ENCODE measurements around the gene FLOT1.
"Not testable (repeated sequence)": the region's sequence is repeated elsewhere in the genome, so short reads cannot be mapped to it uniquely, and the experiment has no call there.

Gene FLOT1

GRCh38 chr6:30723843-30724741 is 18.4 kb downstream of the FLOT1 start:
- DNase-seq; H3K27me3 ChIP-seq (replicated peaks; ENCODE audit: control insufficient read depth, insufficient read depth, low read length, poor library complexity, severe bottlenecking); H3K4me3 ChIP-seq (ENCODE audit: insufficient read depth, low read depth, low read length, poor library complexity, severe bottlenecking); H3K27ac ChIP-seq (ENCODE audit: insufficient read depth, low read length, poor library complexity, severe bottlenecking); H3K9me3 ChIP-seq (ENCODE audit: control insufficient read depth, low read length): not testable (repeated sequence)
- H3K4me1 ChIP-seq (ENCODE audit: control insufficient read depth, insufficient read depth, low read length, poor library complexity, severe bottlenecking), result peaks cover 14% of the 10 kb centered on the region
- H3K36me3 ChIP-seq (ENCODE audit: control insufficient read depth, insufficient read depth, low read length), result peaks cover 48% of the 10 kb centered on the region

GRCh38 chr6:30723159-30723842 is 19.2 kb downstream of the FLOT1 start:
- Histone ChIP-seq H3K36me3 (ENCODE audit: control insufficient read depth, insufficient read depth, low read length) (peaks cover 48% of the 10 kb centered on the region), H3K27ac (ENCODE audit: insufficient read depth, low read length, poor library complexity, severe bottlenecking) (peak overlapping the region; percentile 77), H3K4me1 (ENCODE audit: control insufficient read depth, insufficient read depth, low read length, poor library complexity, severe bottlenecking) (peaks cover 14% of the 10 kb centered on the region)
- H3K4me3 ChIP-seq (ENCODE audit: insufficient read depth, low read depth, low read length, poor library complexity, severe bottlenecking); DNase-seq; H3K27me3 ChIP-seq (replicated peaks; ENCODE audit: control insufficient read depth, insufficient read depth, low read length, poor library complexity, severe bottlenecking); H3K9me3 ChIP-seq (ENCODE audit: control insufficient read depth, low read length): not testable (repeated sequence)

- peaks cover 17% of the 10 kb centered on the region for H3K4me1 ChIP-seq (ENCODE audit: control insufficient read depth, insufficient read depth, low read length, poor library complexity, severe bottlenecking)
- peak overlapping the region; percentile 77 for H3K27ac ChIP-seq (ENCODE audit: insufficient read depth, low read length, poor library complexity, severe bottlenecking)
- DNase-seq, result peak; percentile 70 to 80 (median 77)
- peaks cover 40% of the 10 kb centered on the region for H3K36me3 ChIP-seq (ENCODE audit: control insufficient read depth, insufficient read depth, low read length)
- H3K27me3 ChIP-seq (replicated peaks; ENCODE audit: control insufficient read depth, insufficient read depth, low read length, poor library complexity, severe bottlenecking), result no peaks in the 10 kb centered on the region
- no peaks in the 10 kb centered on the region for H3K9me3 ChIP-seq (ENCODE audit: control insufficient read depth, low read length)
- H3K4me3 ChIP-seq (ENCODE audit: insufficient read depth, low read depth, low read length, poor library complexity, severe bottlenecking), result peak overlapping the region; percentile 54
These were observed 20.0 kb downstream of the FLOT1 start for GRCh38 chr6:30722280-30723112.

GRCh38 chr6:30722025-30722279 is 20.5 kb downstream of the FLOT1 start:
- DNase-seq, result not testable (repeated sequence)
- Histone ChIP-seq H3K4me1 (ENCODE audit: control insufficient read depth, insufficient read depth, low read length, poor library complexity, severe bottlenecking) (peaks cover 17% of the 10 kb centered on the region), H3K27ac (ENCODE audit: insufficient read depth, low read length, poor library complexity, severe bottlenecking) (peak overlapping the region; percentile 77)

GRCh38 chr6:30721198-30722024 is 21.1 kb downstream of the FLOT1 start:
- H3K9me3 ChIP-seq (ENCODE audit: control insufficient read depth, low read length), result no peaks in the 10 kb centered on the region
- peak; percentile 88 to 94 (median 91) for DNase-seq
- H3K4me3 ChIP-seq (ENCODE audit: insufficient read depth, low read depth, low read length, poor library complexity, severe bottlenecking), result peak overlapping the region; percentile 63
- peak overlapping the region; percentile 85 for H3K27ac ChIP-seq (ENCODE audit: insufficient read depth, low read length, poor library complexity, severe bottlenecking)
- peaks cover 17% of the 10 kb centered on the region for H3K4me1 ChIP-seq (ENCODE audit: control insufficient read depth, insufficient read depth, low read length, poor library complexity, severe bottlenecking)
- H3K36me3 ChIP-seq (ENCODE audit: control insufficient read depth, insufficient read depth, low read length), result peaks cover 33% of the 10 kb centered on the region
- H3K27me3 ChIP-seq (replicated peaks; ENCODE audit: control insufficient read depth, insufficient read depth, low read length, poor library complexity, severe bottlenecking), result no peaks in the 10 kb centered on the region

More at GRCh38 chr6:30722025-30722279, 20.5 kb downstream of the FLOT1 start:
- H3K4me3 ChIP-seq (ENCODE audit: insufficient read depth, low read depth, low read length, poor library complexity, severe bottlenecking), result peak overlapping the region; percentile 54
- not testable (repeated sequence) for H3K9me3 ChIP-seq (ENCODE audit: control insufficient read depth, low read length); H3K27me3 ChIP-seq (replicated peaks; ENCODE audit: control insufficient read depth, insufficient read depth, low read length, poor library complexity, severe bottlenecking)
- peaks cover 36% of the 10 kb centered on the region for H3K36me3 ChIP-seq (ENCODE audit: control insufficient read depth, insufficient read depth, low read length)

GRCh38 chr6:30720738-30721197 is 21.7 kb downstream of the FLOT1 start:
- DNase-seq, result peak in 1 of 3 donors; percentile 24
- peak overlapping the region; percentile 85 for H3K27ac ChIP-seq (ENCODE audit: insufficient read depth, low read length, poor library complexity, severe bottlenecking)
- no peaks in the 10 kb centered on the region for H3K9me3 ChIP-seq (ENCODE audit: control insufficient read depth, low read length)
- H3K27me3 ChIP-seq (replicated peaks; ENCODE audit: control insufficient read depth, insufficient read depth, low read length, poor library complexity, severe bottlenecking), result no peaks in the 10 kb centered on the region
- peaks cover 29% of the 10 kb centered on the region for H3K36me3 ChIP-seq (ENCODE audit: control insufficient read depth, insufficient read depth, low read length)
- peak overlapping the region; percentile 63 for H3K4me3 ChIP-seq (ENCODE audit: insufficient read depth, low read depth, low read length, poor library complexity, severe bottlenecking)
- peaks cover 17% of the 10 kb centered on the region for H3K4me1 ChIP-seq (ENCODE audit: control insufficient read depth, insufficient read depth, low read length, poor library complexity, severe bottlenecking)

GRCh38 chr6:30719791-30720737 is 22.4 kb downstream of the FLOT1 start, which contains the start of gene TUBB:
Gene TUBB, plus strand, starts transcription at chr6:30720352. Its CDS starts 155 bp downstream, at chr6:30720507.
- Histone ChIP-seq H3K9me3 (ENCODE audit: control insufficient read depth, low read length) (no peaks in the 10 kb centered on the region), H3K27me3 (replicated peaks; ENCODE audit: control insufficient read depth, insufficient read depth, low read length, poor library complexity, severe bottlenecking) (no peaks in the 10 kb centered on the region), H3K36me3 (ENCODE audit: control insufficient read depth, insufficient read depth, low read length) (peaks cover 23% of the 10 kb centered on the region), H3K4me1 (ENCODE audit: control insufficient read depth, insufficient read depth, low read length, poor library complexity, severe bottlenecking) (peaks cover 15% of the 10 kb centered on the region), H3K27ac (ENCODE audit: insufficient read depth, low read length, poor library complexity, severe bottlenecking) (peak within 1 kb of the TSS; percentile 85), H3K4me3 (ENCODE audit: insufficient read depth, low read depth, low read length, poor library complexity, severe bottlenecking) (peak within 1 kb of the TSS; percentile 63)
- peak; percentile 91 to 92 (median 91) for DNase-seq

- H3K4me1 ChIP-seq (ENCODE audit: control insufficient read depth, insufficient read depth, low read length, poor library complexity, severe bottlenecking), result peaks cover 11% of the 10 kb centered on the region
These were observed 23.1 kb downstream of the FLOT1 start for GRCh38 chr6:30719356-30719755.

More at GRCh38 chr6:30719356-30719755, 23.1 kb downstream of the FLOT1 start:
- no peaks in the 10 kb centered on the region for H3K9me3 ChIP-seq (ENCODE audit: control insufficient read depth, low read length)
- peak overlapping the region; percentile 70 for H3K27ac ChIP-seq (ENCODE audit: insufficient read depth, low read length, poor library complexity, severe bottlenecking)
- DNase-seq, result no peak
- no peaks in the 10 kb centered on the region for H3K27me3 ChIP-seq (replicated peaks; ENCODE audit: control insufficient read depth, insufficient read depth, low read length, poor library complexity, severe bottlenecking)
- H3K4me3 ChIP-seq (ENCODE audit: insufficient read depth, low read depth, low read length, poor library complexity, severe bottlenecking), result peak overlapping the region; percentile 63
- H3K36me3 ChIP-seq (ENCODE audit: control insufficient read depth, insufficient read depth, low read length), result peaks cover 19% of the 10 kb centered on the region
